ENCODE measurements around the gene LYSET.
"Not testable (repeated sequence)": the region's sequence is repeated elsewhere in the genome, so short reads cannot be mapped to it uniquely, and the experiment has no call there.

LYSET gene

DNA sequence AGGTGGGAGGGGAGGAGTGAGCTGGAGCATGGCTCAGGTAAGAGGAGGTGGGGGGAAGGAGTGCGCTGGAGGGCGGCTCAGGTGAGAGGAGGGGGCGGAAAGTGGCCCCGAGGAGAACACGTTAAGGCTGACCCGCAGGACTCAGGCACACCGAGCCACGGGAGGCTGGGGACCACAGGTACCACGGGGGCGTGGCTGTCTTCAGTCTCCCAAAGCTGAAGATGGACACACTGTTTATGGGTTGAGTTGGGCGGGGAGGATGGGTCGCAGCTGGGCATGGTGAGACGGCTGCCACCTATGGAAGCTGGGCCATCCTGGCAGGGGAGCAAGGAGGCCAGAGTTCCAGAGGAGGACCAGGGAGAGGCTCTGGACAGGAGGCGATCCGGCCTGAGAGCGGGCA lies 45.4 kb downstream of the LYSET start:
- DNase-seq, result no peak

DNA sequence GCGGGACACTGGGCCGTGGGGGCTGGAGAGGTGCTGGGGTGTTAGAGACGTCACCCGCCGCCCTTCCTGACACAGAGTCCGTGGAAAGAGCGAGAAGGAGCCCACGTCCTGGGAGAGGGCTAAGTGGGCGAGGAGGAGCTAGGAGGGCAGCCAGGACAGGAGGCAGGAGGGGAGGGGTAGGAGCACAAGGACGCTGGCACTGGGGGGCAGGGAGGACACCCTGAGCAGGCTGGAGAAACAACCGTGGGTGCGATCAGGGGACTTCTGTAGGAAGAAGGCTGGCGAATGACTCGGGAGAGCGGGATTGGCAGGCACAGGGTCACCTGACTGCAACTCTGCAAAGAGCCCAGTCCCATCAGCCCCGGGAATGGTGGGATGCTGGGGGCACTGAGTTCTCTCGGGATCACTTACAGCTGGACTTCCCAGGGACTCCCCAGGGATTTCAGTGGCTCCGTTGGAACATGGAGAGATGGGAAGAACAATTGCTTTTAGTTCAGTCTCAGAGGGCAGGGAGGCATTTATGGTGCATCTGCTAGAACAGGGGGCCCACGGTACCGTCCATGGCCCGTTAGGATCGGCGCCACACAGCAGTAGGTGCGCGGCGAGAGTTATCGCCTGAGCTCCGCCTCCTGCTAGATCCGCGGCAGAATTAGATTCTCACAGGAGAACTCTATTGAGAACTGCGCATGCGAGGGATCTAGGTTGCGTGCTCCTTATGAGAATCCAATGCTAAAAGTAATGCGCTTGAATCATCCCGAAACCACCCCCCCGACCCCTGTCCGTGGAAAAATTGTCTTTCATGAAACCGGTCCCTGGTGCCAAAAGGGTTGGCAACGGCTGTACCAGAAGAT lies 46.2 kb downstream of the LYSET start:
- DNase-seq, result no peak

DNA sequence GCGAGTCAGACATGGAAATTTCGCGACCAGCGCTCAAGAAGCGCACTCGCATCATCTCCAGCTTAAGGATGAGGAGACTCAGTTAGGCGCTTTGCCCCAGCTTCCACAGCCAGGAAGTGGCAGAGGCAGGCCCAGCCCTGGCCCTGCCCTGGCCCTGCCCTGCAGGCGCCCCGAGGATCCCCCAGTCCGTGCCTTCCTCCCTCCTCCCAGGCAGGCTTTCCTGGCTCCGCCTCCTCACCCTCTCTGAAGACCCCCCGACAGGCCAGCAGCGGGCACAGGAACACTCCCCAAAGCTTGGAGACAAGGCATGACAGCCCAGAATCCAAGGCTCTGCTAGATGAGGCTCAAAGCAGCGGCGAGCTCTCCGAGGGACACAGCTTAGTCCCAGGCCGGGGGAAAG lies 47.0 kb downstream of the LYSET start:
- DNase-seq, result no peak

DNA sequence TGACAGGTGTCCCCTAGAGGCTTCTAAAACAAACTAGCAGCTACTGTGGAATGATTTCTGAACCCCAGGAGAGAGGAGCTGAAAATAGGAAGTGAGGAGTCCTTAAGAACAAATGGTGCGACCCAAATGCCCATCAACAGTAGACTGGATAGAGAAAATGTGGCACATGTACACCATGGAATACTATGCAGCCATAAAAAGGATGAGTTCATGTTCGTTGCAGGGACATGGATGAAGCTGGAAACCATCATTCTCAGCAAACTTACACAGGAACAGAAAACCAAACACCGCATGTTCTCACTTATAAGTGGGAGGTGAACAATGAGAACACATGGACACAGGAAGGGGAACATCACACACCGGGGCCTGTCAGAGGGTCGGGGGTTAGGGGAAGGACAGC lies 48.0 kb downstream of the LYSET start:
- not testable (repeated sequence) for DNase-seq

DNA sequence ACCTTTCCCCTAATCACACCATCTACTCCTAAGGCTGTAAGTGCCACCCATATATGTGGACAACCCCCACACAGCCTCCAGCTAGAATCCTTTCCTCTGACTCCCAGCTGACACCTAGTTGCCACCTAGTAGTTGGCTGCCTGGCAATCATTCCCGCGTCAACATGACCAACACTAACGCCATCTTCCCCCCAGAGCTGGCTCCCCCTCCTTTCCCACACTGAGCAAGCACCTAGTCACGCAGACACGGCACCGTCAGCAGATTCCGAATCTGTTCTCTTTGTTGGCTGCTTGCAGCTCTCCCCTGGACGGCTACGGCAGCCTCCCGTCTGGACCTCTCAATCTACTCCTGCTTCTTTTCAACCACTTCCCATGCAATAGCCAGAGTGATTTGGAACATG lies 49.7 kb downstream of the LYSET start:
- DNase-seq, result no peak

Data from SW 1271 (cell line).